Measurements from ENCODE around the gene EBF3.

EBF3 gene

GRCh38 chr10:129808092-129808983, 155.7 kb downstream of the EBF3 start:
- TF ChIP-seq CTCF (conservative IDR thresholded peaks at IDR 0.05): no peak
- no peak overlapping the region for H3K27ac ChIP-seq

- TF ChIP-seq CTCF (conservative IDR thresholded peaks at IDR 0.05): no peak
- H3K27ac ChIP-seq: no peak overlapping the region
These were observed 156.9 kb downstream of the EBF3 start for GRCh38 chr10:129807211-129807610.

- no peak overlapping the region for H3K27ac ChIP-seq
- no peak for TF ChIP-seq CTCF (conservative IDR thresholded peaks at IDR 0.05)
These were observed 163.2 kb downstream of the EBF3 start for GRCh38 chr10:129800796-129801340.

- TF ChIP-seq CTCF (conservative IDR thresholded peaks at IDR 0.05): no peak
- no peak overlapping the region for H3K27ac ChIP-seq
These were observed 164.1 kb downstream of the EBF3 start for GRCh38 chr10:129799942-129800341.

- no peak overlapping the region for H3K27ac ChIP-seq
- no peak for TF ChIP-seq CTCF (conservative IDR thresholded peaks at IDR 0.05)
These were observed 167.2 kb downstream of the EBF3 start for GRCh38 chr10:129796710-129797420.

GRCh38 chr10:129793996-129794395, 170.1 kb downstream of the EBF3 start:
- no peak overlapping the region for H3K27ac ChIP-seq
- TF ChIP-seq CTCF (conservative IDR thresholded peaks at IDR 0.05): no peak

GRCh38 chr10:129793479-129793878, 170.6 kb downstream of the EBF3 start:
- TF ChIP-seq CTCF (conservative IDR thresholded peaks at IDR 0.05): no peak
- no peak overlapping the region for H3K27ac ChIP-seq
